Nephron progenitor cell (in vitro differentiated cells): Measurements from ENCODE around the gene HOXC11.

Source experiments
- DNase-seq: peaks from one replicate; pipeline ENCODE4 v3.0.0; 2021
- H3K27ac Mint-ChIP-seq: 2 replicates; pipeline ENCODE4 v1.8.0; 2021; ENCODE audit warnings: mild to moderate bottlenecking, moderate library complexity, mixed read lengths
- H3K27me3 Mint-ChIP-seq: 2 replicates; pipeline ENCODE4 v1.8.0; 2021; ENCODE audit warnings: mild to moderate bottlenecking, low read depth, mixed read lengths; ENCODE audit not compliant: poor library complexity
- H3K36me3 Mint-ChIP-seq: 2 replicates; pipeline ENCODE4 v1.8.0; 2021; ENCODE audit warnings: low read depth, mixed read lengths
- H3K4me1 Mint-ChIP-seq: 2 replicates; pipeline ENCODE4 v1.8.0; 2021; ENCODE audit warnings: mixed read lengths
- H3K4me3 Mint-ChIP-seq: 2 replicates; pipeline ENCODE4 v1.8.0; 2021; ENCODE audit warnings: mild to moderate bottlenecking, moderate library complexity, mixed read lengths
- H3K9me3 Mint-ChIP-seq: 2 replicates; pipeline ENCODE4 v1.8.0; 2021; ENCODE audit warnings: mild to moderate bottlenecking, moderate library complexity, mixed read lengths
- CTCF ChIP-seq: fragments of 200-600 bp; sonication (generic); IDR thresholded peaks from 2 replicates; pipeline ENCODE4 v1.5.0; 2021; ENCODE audit warnings: antibody characterized with exemption

HOXC11 gene

GRCh38 chr12:53960187-53961024 is 12.5 kb upstream of the HOXC11 start:
- TF ChIP-seq CTCF: no peak
- no peak for DNase-seq
- no peaks in the 10 kb centered on the region for H3K36me3 Mint-ChIP-seq
- H3K4me3 Mint-ChIP-seq: no peak overlapping the region
- peaks cover 100% of the 10 kb centered on the region for H3K27me3 Mint-ChIP-seq
- H3K9me3 Mint-ChIP-seq: no peaks in the 10 kb centered on the region
- H3K27ac Mint-ChIP-seq: no peak overlapping the region
- H3K4me1 Mint-ChIP-seq: peaks cover 23% of the 10 kb centered on the region

GRCh38 chr12:53961025-53961761 is 11.7 kb upstream of the HOXC11 start:
- no peaks in the 10 kb centered on the region for H3K36me3 Mint-ChIP-seq
- peaks cover 100% of the 10 kb centered on the region for H3K27me3 Mint-ChIP-seq
- no peak for TF ChIP-seq CTCF
- no peak overlapping the region for H3K4me3 Mint-ChIP-seq
- DNase-seq: peak; percentile 79
- H3K9me3 Mint-ChIP-seq: no peaks in the 10 kb centered on the region
- H3K27ac Mint-ChIP-seq: no peak overlapping the region
- H3K4me1 Mint-ChIP-seq: peaks cover 22% of the 10 kb centered on the region

GRCh38 chr12:53963005-53963404 is 9.9 kb upstream of the HOXC11 start:
- Mint-ChIP-seq H3K27me3 (peaks cover 100% of the 10 kb centered on the region), H3K36me3 (no peaks in the 10 kb centered on the region), H3K4me3 (no peak overlapping the region), H3K27ac (no peak overlapping the region), H3K4me1 (peaks cover 28% of the 10 kb centered on the region), H3K9me3 (no peaks in the 10 kb centered on the region)
- TF ChIP-seq CTCF: no peak
- DNase-seq: no peak

GRCh38 chr12:53963434-53964314 is 9.3 kb upstream of the HOXC11 start:
- TF ChIP-seq CTCF: no peak
- H3K27ac Mint-ChIP-seq: no peak overlapping the region
- H3K9me3 Mint-ChIP-seq: no peaks in the 10 kb centered on the region
- DNase-seq: peak; percentile 48
- peaks cover 34% of the 10 kb centered on the region for H3K4me1 Mint-ChIP-seq
- H3K27me3 Mint-ChIP-seq: peaks cover 100% of the 10 kb centered on the region
- no peaks in the 10 kb centered on the region for H3K36me3 Mint-ChIP-seq
- no peak overlapping the region for H3K4me3 Mint-ChIP-seq

GRCh38 chr12:53964315-53964713 is 8.6 kb upstream of the HOXC11 start:
- no peak for DNase-seq
- Mint-ChIP-seq H3K4me1 (peaks cover 38% of the 10 kb centered on the region), H3K27ac (no peak overlapping the region), H3K27me3 (peaks cover 100% of the 10 kb centered on the region), H3K36me3 (no peaks in the 10 kb centered on the region), H3K9me3 (no peaks in the 10 kb centered on the region), H3K4me3 (no peak overlapping the region)
- no peak for TF ChIP-seq CTCF
